NK-92 treated with Interleukin-12 subunit alpha and Interleukin-12 subunit beta, amount 100 ng/mL, for 24 hours (cell line): ENCODE results near the gene RTP5.
"Not testable (repeated sequence)": the region's sequence is repeated elsewhere in the genome, so short reads cannot be mapped to it uniquely, and the experiment has no call there.

Experiments used
- DNase-seq: peaks from one replicate; lab custom pipeline; 2025; lab: John Stamatoyannopoulos, UW

The RTP5 gene

DNA sequence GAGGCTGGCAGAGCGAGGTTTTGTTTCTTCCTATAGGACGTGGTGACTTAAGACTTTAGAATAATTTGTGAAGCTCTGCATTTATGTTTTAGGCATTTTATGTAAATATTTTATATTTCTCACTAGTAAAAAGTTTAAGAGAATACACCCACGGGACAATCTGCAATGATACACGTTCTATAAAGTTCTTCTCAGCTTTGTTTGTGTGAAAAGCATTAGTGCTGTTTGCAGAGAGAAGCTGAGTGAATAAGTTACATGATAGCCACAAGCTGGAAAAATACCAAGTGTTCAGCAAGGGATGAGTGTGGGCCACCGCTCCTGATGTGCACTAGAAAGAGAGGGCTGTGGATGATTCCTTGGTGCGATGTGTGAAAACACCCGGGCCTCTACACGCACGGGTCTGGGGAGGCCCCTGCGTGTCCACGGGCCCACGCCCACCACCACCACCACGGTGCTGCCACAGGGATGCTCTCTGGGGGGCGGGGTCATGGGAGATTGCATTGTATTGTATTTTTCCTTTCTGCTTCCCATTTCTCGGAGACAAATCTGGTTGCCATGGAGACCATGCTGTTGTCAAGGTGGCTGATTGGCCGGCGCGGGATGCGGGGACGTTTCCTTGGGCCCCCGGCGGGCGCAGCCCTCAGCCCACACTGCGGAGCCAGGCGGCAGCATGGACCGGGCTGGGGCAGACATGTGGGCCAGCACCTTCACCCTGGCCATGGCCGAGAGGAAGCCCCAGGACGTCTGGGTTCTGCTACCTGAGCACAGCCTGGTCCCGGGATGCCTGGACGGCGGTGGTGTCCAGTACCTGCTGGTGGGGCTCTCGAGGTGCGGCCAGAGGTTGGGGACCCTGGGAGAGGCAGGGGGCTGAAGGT, at the start of gene RTP5:
Gene RTP5 (plus strand): TSS at position 643 of the 875 bp plus-strand sequence. CDS start 28 bp downstream, at position 671.
- no peak for DNase-seq

GRCh38 chr2:241819947-241820624, 49.4 kb upstream of the RTP5 start:
- DNase-seq: not testable (repeated sequence)

- DNase-seq: no peak
Observed at GRCh38 chr2:241820625-241821384, 48.7 kb upstream of the RTP5 start.

GRCh38 chr2:241821460-241822263, 47.9 kb upstream of the RTP5 start:
- DNase-seq: no peak

GRCh38 chr2:241822264-241822623, 47.3 kb upstream of the RTP5 start:
- no peak for DNase-seq

DNA sequence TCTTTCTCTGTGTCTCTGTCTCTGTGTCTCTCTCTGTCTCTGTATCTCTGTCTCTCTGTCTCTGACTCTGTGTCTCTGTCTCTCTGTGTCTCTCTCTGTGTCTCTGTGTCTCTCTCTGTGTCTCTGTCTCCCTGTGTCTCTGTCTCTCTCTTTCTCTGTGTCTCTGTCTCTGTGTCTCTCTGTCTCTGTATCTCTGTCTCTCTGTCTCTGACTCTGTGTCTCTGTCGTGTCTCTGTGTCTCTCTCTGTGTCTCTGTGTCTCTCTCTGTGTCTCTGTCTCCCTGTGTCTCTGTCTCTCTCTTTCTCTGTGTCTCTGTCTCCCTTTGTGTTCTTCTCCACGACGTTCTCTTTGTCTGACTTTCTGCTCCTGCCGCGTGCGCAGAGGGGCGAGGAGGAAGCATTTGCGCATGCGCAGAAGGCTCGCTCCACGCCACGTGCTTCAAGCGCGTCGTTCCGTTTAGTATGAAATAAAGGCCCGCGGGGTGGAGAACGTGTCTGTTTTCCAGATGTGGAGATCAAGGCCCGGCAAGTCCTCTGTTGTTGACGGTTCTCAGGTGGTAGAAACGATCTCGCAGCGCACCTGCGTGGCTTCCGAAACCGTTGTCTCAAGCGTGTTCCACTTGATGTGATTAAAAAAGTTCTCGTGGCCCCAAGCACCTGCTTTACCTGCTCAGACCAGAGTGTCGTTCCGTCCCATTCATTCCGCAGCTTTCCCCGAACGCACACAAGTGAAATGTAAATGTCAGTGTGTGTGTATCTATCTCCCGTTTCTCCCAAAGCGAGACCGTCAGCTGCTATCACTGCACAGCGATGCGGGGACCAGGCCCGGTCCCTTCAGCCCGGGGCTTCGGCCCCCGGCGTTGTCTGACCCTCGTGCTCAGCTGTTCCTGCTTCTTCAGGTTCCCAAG, 45.7 kb upstream of the RTP5 start:
- not testable (repeated sequence) for DNase-seq

DNA sequence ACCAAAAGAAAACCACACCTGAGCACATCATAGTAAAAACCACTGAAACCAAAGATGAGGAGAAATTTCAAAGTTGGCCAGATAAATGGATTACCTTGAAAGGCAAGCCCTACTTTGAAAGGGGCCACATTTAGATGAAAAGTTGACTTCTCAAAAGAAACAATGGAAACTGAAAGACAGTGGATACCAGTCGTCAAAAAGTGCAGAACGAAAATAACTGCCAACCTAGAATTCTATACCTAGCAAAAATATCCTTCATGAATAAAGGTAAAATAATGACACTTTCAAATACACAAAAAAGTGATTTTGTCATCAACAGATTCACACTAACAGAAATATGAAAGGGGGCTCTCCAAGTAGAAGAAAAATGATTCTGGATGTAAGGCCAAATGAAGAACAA, 42.1 kb upstream of the RTP5 start:
- DNase-seq: no peak

DNA sequence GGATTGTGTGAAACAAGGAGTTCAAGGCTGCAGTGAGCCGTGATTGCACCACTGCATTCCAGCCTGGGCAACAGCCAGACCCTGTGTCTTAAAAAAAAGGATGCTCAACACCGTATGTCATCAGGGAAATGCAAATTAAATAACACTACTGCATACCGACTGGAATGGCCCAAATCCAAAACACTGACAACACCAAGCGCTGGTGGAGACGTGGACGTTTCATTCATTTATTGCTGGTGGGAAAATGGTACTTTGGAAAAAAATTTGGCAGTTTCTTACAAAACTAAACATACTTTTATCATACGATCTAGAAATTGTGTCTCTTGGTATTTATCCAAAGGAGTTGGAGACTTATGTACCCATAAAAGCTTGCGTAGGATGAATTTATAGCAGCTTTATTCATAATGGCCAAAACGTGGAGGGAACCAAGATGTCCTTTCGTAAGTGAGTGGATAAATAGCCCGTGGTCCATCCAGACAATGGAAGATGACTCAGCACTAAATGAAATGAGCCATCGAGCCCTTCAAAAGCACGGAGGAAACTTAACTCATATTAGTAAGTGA, 36.3 kb upstream of the RTP5 start:
- DNase-seq: no peak

- DNase-seq: not testable (repeated sequence)
Observed at GRCh38 chr2:241833756-241834526, 35.6 kb upstream of the RTP5 start.

GRCh38 chr2:241834527-241835210, 34.9 kb upstream of the RTP5 start:
- DNase-seq: no peak

DNA sequence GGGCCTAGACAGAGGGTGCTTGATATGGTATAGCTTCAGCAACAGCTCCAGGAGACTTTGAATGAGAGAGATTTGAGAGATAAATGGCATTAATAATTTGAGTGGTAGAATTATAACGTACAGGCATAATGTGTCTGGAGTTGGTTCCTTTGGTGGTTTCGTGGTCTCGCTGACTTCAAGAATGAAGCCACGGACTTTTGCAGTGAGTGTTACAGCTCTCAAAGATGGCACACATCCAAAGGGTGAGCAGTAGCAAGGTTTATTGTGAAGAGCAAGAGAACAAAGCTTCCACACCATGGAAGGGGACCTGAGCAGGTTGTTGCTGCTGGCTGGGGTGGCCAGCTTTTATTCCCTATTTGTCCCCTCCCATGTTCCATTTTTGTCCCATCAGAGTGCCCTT, 33.9 kb upstream of the RTP5 start:
- DNase-seq: no peak

DNA sequence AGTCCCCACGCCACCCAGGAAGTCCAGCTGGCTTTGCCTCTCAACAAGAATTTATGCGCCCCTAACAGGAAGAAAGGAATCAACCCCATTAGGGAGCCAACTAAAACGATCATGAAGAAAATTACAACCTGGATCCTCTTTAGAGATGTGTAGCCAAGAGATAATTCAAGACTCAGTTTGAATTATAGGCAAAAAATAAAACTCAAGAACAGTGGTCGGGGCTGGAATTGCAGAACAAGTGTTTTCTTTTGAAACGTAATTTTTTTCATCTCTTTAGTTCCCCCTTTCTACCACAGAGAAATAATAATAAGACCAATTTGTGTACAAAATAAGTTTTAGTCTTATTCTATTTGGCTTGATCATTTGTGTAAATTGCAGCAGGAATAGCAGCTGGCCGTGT, 33.2 kb upstream of the RTP5 start:
- DNase-seq: no peak

- no peak for DNase-seq
Observed at GRCh38 chr2:241837197-241837965, 32.1 kb upstream of the RTP5 start.

GRCh38 chr2:241841181-241842066, 28.1 kb upstream of the RTP5 start:
- no peak for DNase-seq

DNA sequence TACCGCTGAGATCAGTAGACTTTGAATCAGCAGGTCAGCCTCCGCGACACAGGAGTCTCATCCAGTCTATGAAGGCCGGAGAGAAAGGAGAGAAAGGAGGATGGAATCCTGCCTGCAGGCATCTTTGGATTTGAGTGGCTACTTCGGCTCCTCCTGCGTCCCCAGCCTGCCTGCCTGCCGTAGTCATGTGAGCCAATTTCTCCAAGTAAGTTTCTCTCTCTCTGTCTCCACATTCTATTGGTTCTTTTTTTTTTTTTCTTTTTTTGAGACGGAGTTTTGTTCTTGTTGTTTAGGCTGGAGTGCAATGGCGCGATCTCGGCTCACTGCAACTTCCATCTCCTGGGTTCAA, 27.5 kb upstream of the RTP5 start:
- no peak for DNase-seq

DNA sequence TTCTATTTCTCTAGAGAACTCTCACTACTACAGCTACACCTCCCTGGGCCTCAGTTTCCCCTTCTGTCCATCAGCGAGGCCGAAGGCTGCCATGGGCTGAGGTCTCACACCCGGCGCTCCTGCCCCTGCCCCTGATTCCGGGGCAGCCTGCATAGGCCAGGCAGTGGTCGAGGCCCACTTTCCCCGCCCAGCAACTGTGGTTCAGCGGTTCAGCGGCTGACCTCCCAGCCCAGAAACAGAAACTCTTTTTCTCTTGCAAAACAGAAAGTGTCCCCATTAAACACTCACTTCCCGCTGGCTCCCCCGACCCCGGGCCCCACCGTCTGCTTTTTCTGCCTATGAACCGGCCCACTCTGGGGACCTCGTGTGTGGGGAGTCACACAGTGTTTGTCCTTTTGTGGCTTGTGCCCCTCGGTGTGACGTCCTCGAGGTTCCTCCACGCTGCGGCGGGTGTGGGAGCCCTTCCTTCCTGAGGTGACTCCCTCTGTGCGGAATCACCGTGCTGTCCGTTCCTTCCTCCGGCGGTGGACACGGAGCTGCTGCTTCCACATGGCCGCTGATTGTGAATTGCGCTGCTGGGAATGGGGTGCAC, 26.8 kb upstream of the RTP5 start:
- DNase-seq: no peak
